SJSA1 (cell line): ENCODE results near the gene COX19. TPM values are rescaled to one million over a fixed set of nuclear protein-coding genes. Genes with fewer than 3 reads are reported as not detected.
A peak's percentile ranks its signal among the peaks of the same experiment; 100 is the strongest.
"Not testable (repeated sequence)": the region's sequence is repeated elsewhere in the genome, so short reads cannot be mapped to it uniquely, and the experiment has no call there.

Experiments used
- DNase-seq, 2 experiments: peaks; one replicate each; pipeline ENCODE4 v3.0.0-alpha.2; 2015 to 2020; ENCODE audit warnings: low spot score in 2 of 2, low read depth in 1 of 2
- H3K27ac ChIP-seq: fragments of 250-450 bp; sonication (Bioruptor Pico); 2 replicates; pipeline ENCODE4 v1.5.1; 2020; ENCODE audit warnings: mild to moderate bottlenecking, moderate library complexity
- H3K27me3 ChIP-seq: fragments of 250-450 bp; sonication (Bioruptor Pico); replicated peaks from 2 replicates; pipeline ENCODE4 v1.5.1; 2020; ENCODE audit warnings: mild to moderate bottlenecking, moderate library complexity
- H3K36me3 ChIP-seq: fragments of 250-450 bp; sonication (Bioruptor Pico); 2 replicates; pipeline ENCODE4 v1.5.1; 2020; ENCODE audit warnings: mild to moderate bottlenecking
- H3K4me1 ChIP-seq: fragments of 250-450 bp; sonication (Bioruptor Pico); replicated peaks from 2 replicates; pipeline ENCODE4 v1.6.1; 2021; ENCODE audit warnings: mild to moderate bottlenecking
- H3K4me3 ChIP-seq: fragments of 250-450 bp; sonication (Bioruptor Pico); 2 replicates; pipeline ENCODE4 v1.5.1; 2020; ENCODE audit warnings: mild to moderate bottlenecking
- H3K9me3 ChIP-seq: fragments of 250-450 bp; sonication (Bioruptor Pico); replicated peaks from 2 replicates; pipeline ENCODE4 v1.5.1; 2020; ENCODE audit warnings: mild to moderate bottlenecking
- total RNA-seq: library from RNA; depleted of rRNA; stranded (reverse); fragments of >200 nt; shearing (Covaris generic); gene quantifications from 2 replicates; pipeline ENCODE4 v1.2.3, GENCODE V29; 2014

The COX19 gene
- total RNA-seq, 1 experiment from 2014 or later, result 8.4 TPM

DNA sequence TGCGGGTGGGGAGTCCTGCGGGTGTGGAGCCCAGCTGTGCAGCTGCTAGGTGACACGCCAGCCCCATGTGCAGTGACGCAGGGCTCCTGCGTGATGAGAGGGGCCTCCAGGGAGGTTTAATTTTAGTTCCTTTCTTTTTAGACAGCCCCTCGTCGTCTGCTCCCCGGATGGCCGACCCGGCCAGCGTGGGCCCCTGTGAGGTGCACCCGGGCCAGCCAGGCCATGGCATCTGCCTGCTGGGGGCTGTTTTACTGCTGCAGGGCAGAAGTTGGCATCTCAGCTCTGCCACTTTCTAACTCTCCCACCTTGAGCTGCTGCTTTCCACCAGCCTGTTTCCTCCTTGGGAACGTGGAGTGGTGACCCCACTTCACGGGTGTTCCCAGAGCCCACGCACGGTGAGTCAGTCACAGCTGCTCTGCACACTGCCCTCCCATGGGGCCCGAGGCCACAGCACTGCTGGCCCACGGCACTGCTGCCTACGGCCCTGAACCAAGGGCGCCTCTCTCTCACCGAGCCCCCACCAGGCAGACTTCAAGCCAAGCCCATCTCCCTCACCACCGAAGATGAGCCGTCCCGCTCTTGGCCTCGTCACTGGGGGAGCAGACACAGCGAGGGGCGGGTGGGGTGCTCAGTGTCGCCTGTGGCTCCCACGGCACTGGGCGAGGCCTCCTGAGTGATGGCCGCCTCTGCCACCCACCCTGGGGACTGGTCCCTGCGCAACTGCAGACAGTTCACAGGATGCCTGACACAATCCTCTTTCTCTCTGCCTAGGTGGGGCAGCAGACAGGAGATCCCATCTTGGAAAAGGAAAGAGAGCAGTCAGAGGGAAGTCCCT is 28.9 kb upstream of the COX19 start:
- H3K36me3 ChIP-seq, result peaks cover 8% of the 10 kb centered on the region
- no peaks in the 10 kb centered on the region for H3K9me3 ChIP-seq
- no peaks in the 10 kb centered on the region for H3K27me3 ChIP-seq
- no peak overlapping the region for H3K27ac ChIP-seq
- H3K4me3 ChIP-seq, result no peak overlapping the region
- DNase-seq, result no peak
- H3K4me1 ChIP-seq, result no peaks in the 10 kb centered on the region

GRCh38 chr7:1002445-1002844 is 27.1 kb upstream of the COX19 start:
- not testable (repeated sequence) for H3K27me3 ChIP-seq, H3K27ac ChIP-seq, H3K4me1 ChIP-seq, H3K4me3 ChIP-seq, H3K9me3 ChIP-seq, DNase-seq
- H3K36me3 ChIP-seq, result peaks cover 11% of the 10 kb centered on the region

- not testable (repeated sequence) for H3K9me3 ChIP-seq, H3K4me1 ChIP-seq, H3K27me3 ChIP-seq, H3K27ac ChIP-seq, H3K4me3 ChIP-seq, DNase-seq
- peaks cover 11% of the 10 kb centered on the region for H3K36me3 ChIP-seq
Measured at GRCh38 chr7:1002026-1002425, 26.7 kb upstream of the COX19 start.

GRCh38 chr7:1001069-1001770 is 25.9 kb upstream of the COX19 start:
- not testable (repeated sequence) for H3K27me3 ChIP-seq, DNase-seq, H3K9me3 ChIP-seq, H3K27ac ChIP-seq, H3K4me3 ChIP-seq
- peaks cover 12% of the 10 kb centered on the region for H3K4me1 ChIP-seq
- peaks cover 18% of the 10 kb centered on the region for H3K36me3 ChIP-seq

- Histone ChIP-seq H3K27ac (no peak overlapping the region), H3K27me3 (no peaks in the 10 kb centered on the region), H3K4me1 (peaks cover 12% of the 10 kb centered on the region), H3K36me3 (peaks cover 18% of the 10 kb centered on the region), H3K9me3 (no peaks in the 10 kb centered on the region), H3K4me3 (no peak overlapping the region)
- DNase-seq, result no peak
Measured at GRCh38 chr7:999941-1000935, 24.9 kb upstream of the COX19 start.

DNA sequence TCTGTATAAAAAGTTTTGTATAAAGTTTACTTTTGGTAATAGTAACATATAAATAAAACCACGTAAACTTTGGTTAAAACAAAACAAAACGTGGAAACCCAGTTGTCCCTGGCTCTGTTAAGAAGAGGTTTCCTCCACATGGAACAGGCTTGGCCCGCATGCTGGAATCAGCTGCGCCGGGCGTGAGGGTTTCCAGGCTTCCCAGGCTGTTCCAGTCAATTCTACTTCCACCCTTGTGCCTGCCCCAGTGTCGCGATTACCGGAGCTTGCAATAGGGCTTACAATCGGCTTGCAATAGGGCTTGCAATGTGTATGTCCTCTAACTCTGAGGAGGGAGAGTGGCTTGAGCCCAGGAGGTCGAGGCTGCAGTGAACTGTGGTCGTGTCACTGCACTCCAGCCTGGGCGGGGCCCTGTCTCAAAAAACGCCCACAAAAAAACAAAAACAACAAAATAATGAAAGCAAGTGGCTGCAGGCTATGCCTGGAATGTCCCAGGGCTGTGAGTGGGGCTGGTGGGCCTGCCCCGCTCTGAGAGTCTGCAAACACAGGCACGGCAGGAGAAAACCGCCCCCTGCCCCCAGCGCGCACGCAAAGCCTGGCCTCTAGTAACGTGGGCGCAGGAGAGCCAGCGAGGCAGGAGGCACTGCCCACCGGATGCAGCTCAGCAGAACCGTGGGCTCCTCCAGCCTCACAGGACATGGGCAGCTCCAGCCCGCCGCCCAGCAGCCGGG is 24.0 kb upstream of the COX19 start:
- Histone ChIP-seq H3K4me1 (peaks cover 12% of the 10 kb centered on the region), H3K27ac (no peak overlapping the region), H3K36me3 (peaks cover 18% of the 10 kb centered on the region), H3K9me3 (no peaks in the 10 kb centered on the region), H3K27me3 (no peaks in the 10 kb centered on the region), H3K4me3 (no peak overlapping the region)
- DNase-seq, result no peak

GRCh38 chr7:997404-998395 is 22.4 kb upstream of the COX19 start:
- H3K4me3 ChIP-seq, result no peak overlapping the region
- H3K27ac ChIP-seq, result no peak overlapping the region
- no peaks in the 10 kb centered on the region for H3K27me3 ChIP-seq
- DNase-seq, result peak in 1 of 2 experiments; percentile 75
- peaks cover 12% of the 10 kb centered on the region for H3K4me1 ChIP-seq
- H3K9me3 ChIP-seq, result no peaks in the 10 kb centered on the region
- peaks cover 18% of the 10 kb centered on the region for H3K36me3 ChIP-seq

- H3K36me3 ChIP-seq, result peaks cover 18% of the 10 kb centered on the region
- H3K27ac ChIP-seq, result no peak overlapping the region
- no peaks in the 10 kb centered on the region for H3K27me3 ChIP-seq
- no peak overlapping the region for H3K4me3 ChIP-seq
- DNase-seq, result no peak
- H3K9me3 ChIP-seq, result no peaks in the 10 kb centered on the region
- H3K4me1 ChIP-seq, result peaks cover 12% of the 10 kb centered on the region
Measured at GRCh38 chr7:996079-996872, 20.9 kb upstream of the COX19 start.

DNA sequence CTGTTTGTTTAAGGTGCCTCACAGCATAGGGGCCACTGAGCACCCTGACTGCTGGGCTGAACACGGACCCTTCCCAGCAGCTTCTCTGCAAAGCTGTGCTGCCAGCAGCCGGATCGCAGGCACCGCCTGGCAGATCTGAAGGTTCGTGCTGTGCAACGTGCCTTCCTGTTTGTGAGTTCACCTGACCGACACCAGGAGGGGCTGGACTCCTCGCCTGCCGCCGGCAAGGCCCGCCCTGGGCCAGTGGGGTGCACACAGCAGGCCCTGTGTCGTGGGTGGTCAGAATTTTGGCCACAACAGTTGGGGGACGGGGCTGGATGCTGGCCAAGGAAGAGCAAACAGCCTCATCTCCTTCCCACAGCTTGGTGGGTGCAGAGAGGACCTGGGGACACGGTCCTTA is 20.2 kb upstream of the COX19 start:
- H3K27ac ChIP-seq, result no peak overlapping the region
- no peaks in the 10 kb centered on the region for H3K9me3 ChIP-seq
- H3K36me3 ChIP-seq, result peaks cover 18% of the 10 kb centered on the region
- H3K27me3 ChIP-seq, result no peaks in the 10 kb centered on the region
- H3K4me1 ChIP-seq, result peaks cover 12% of the 10 kb centered on the region
- no peak for DNase-seq
- no peak overlapping the region for H3K4me3 ChIP-seq

GRCh38 chr7:994592-995308 is 19.4 kb upstream of the COX19 start:
- no peak overlapping the region for H3K4me3 ChIP-seq
- no peak overlapping the region for H3K27ac ChIP-seq
- peaks cover 12% of the 10 kb centered on the region for H3K4me1 ChIP-seq
- H3K36me3 ChIP-seq, result peaks cover 18% of the 10 kb centered on the region
- H3K27me3 ChIP-seq, result no peaks in the 10 kb centered on the region
- H3K9me3 ChIP-seq, result no peaks in the 10 kb centered on the region
- DNase-seq, result no peak
